GM19397 (cell line): Measurements from ENCODE around the gene ZNF581.

Experiments
- ATAC-seq: cut with Tn5 transposase; IDR thresholded peaks from one replicate; pipeline ENCODE4 v1.9.1; 2021; ENCODE audit warnings: mild to moderate bottlenecking, moderate library complexity; ENCODE audit not compliant: unreplicated experiment

ZNF581 gene

GRCh38 chr19:55677572-55678028 is 34.2 kb downstream of the ZNF581 start:
- ATAC-seq, result no peak

GRCh38 chr19:55678121-55678671 is 34.7 kb downstream of the ZNF581 start:
- peak; percentile 52 for ATAC-seq

- ATAC-seq, result no peak
Observed at GRCh38 chr19:55679343-55680257, 36.2 kb downstream of the ZNF581 start.

- no peak for ATAC-seq
Observed at GRCh38 chr19:55680339-55681130, 37.1 kb downstream of the ZNF581 start.

GRCh38 chr19:55681131-55682092 is 38.0 kb downstream of the ZNF581 start:
- no peak for ATAC-seq

- ATAC-seq, result no peak
Observed at GRCh38 chr19:55683449-55684261, 40.2 kb downstream of the ZNF581 start.

- no peak for ATAC-seq
Observed at GRCh38 chr19:55684946-55685681, 41.7 kb downstream of the ZNF581 start.

GRCh38 chr19:55685776-55686175 is 42.3 kb downstream of the ZNF581 start:
- ATAC-seq, result no peak

GRCh38 chr19:55686311-55687050 is 43.0 kb downstream of the ZNF581 start:
- ATAC-seq, result no peak

GRCh38 chr19:55687281-55688201 is 44.1 kb downstream of the ZNF581 start:
- no peak for ATAC-seq

- ATAC-seq, result no peak
Observed at GRCh38 chr19:55688422-55689218, 45.2 kb downstream of the ZNF581 start.

- no peak for ATAC-seq
Observed at GRCh38 chr19:55689411-55690108, 46.1 kb downstream of the ZNF581 start.

- no peak for ATAC-seq
Observed at GRCh38 chr19:55690109-55690768, 46.8 kb downstream of the ZNF581 start.

GRCh38 chr19:55690769-55691545 is 47.5 kb downstream of the ZNF581 start:
- no peak for ATAC-seq
